B cell (primary cell): Measurements from ENCODE around the gene MAP10. TPM values are rescaled to one million over a fixed set of nuclear protein-coding genes. Genes with fewer than 3 reads are reported as not detected.

ENCODE experiments used
- ATAC-seq: fragments of 200-7000 bp; cut with Tn5 transposase; one replicate; pipeline ENCODE4 v1.10.0; 2021; ENCODE audit warnings: low read depth, mild to moderate bottlenecking, moderate number of reproducible peaks, moderate library complexity
- CTCF ChIA-PET: fragments of 350-600 bp; sonication (Branson Sonifier 250); formaldehyde crosslinking; loops from one replicate; lab custom pipeline; 2021; ENCODE audit warnings: antibody characterized with exemption, inconsistent platforms; lab: Charles Lee
- POLR2A ChIA-PET: fragments of 350-600 bp; sonication (Branson Sonifier 250); formaldehyde crosslinking; loops from one replicate; lab custom pipeline; 2021; ENCODE audit warnings: antibody characterized with exemption; lab: Charles Lee
- DNase-seq: peaks from one replicate; pipeline ENCODE4 v3.0.0; 2013
- H2AFZ ChIP-seq: 2 replicates; pipeline ENCODE4 v1.6.1; 2012; ENCODE audit warnings: mild to moderate bottlenecking, low read depth, low read length; ENCODE audit not compliant: insufficient read depth, poor library complexity, severe bottlenecking
- H3K27ac ChIP-seq, 2 donors: 1 replicate in 1 of 2; 2 replicates in 1 of 2; pipeline ENCODE4 v1.5.1; 2012 to 2013; ENCODE audit warnings: low read length in 2 of 2, mild to moderate bottlenecking in 2 of 2, moderate library complexity in 1 of 2
- H3K27me3 ChIP-seq, 4 experiments: fragments of 200-600 bp in 1 of 4; sonication (generic) in 1 of 4; replicated peaks in 1 of 4; 1 replicate in 2 of 4; 2 replicates in 2 of 4; pipeline versions ENCODE4 v1.6.1 to v1.7.0; 2013 to 2016; ENCODE audit warnings: low read length in 3 of 4, mild to moderate bottlenecking in 2 of 4, mixed read lengths in 1 of 4, moderate library complexity in 1 of 4; ENCODE audit not compliant: insufficient read depth in 4 of 4, control insufficient read depth in 3 of 4; ENCODE audit errors: control extremely low read depth in 1 of 4
- H3K36me3 ChIP-seq, 2 experiments: replicated peaks in 1 of 2; 1 replicate in 1 of 2; 2 replicates in 1 of 2; pipeline versions ENCODE4 v1.6.1 to v1.7.1; 2013; ENCODE audit warnings: low read length in 1 of 2; ENCODE audit not compliant: insufficient read depth in 2 of 2, control insufficient read depth in 1 of 2; ENCODE audit errors: control extremely low read depth in 1 of 2, extremely low read depth in 1 of 2
- H3K4me1 ChIP-seq, 2 donors: fragments of 200-600 bp in 1 of 2; sonication (generic) in 1 of 2; 1 replicate in 1 of 2; 2 replicates in 1 of 2; pipeline versions ENCODE4 v1.5.1 to v1.6.1; 2013 to 2017; ENCODE audit warnings: low read length in 2 of 2; ENCODE audit not compliant: control insufficient read depth in 2 of 2, insufficient read depth in 2 of 2
- H3K4me2 ChIP-seq: replicated peaks from 2 replicates; pipeline ENCODE3; 2012; ENCODE audit warnings: mild to moderate bottlenecking, low read depth, low read length; ENCODE audit not compliant: poor library complexity, severe bottlenecking
- H3K4me3 ChIP-seq, 5 experiments: fragments of 200-600 bp in 1 of 5; sonication (generic) in 1 of 5; 1 replicate in 3 of 5; 2 replicates in 2 of 5; pipeline versions ENCODE4 v1.5.1 to v1.7.0; 2011 to 2016; ENCODE audit warnings: low read length in 4 of 5, mild to moderate bottlenecking in 4 of 5, low read depth in 2 of 5, control low read depth in 1 of 5, moderate library complexity in 1 of 5; ENCODE audit not compliant: insufficient read depth in 1 of 5; ENCODE audit errors: control extremely low read depth in 1 of 5, extremely low read depth in 1 of 5
- H3K79me2 ChIP-seq: fragments of 200-600 bp; sonication (generic); one replicate; pipeline ENCODE4 v1.6.0; 2016; ENCODE audit warnings: low read length; ENCODE audit not compliant: control insufficient read depth, insufficient read depth
- H3K9ac ChIP-seq: fragments of 200-600 bp; sonication (generic); 2 replicates; pipeline ENCODE4 v1.6.1; 2017; ENCODE audit warnings: mild to moderate bottlenecking, low read length, moderate library complexity
- H3K9me3 ChIP-seq, 3 donors: one replicate each; pipeline versions ENCODE4 v1.6.1 to v1.7.1; 2013; ENCODE audit warnings: low read length in 2 of 3; ENCODE audit not compliant: control insufficient read depth in 2 of 3, insufficient read depth in 1 of 3; ENCODE audit errors: control extremely low read depth in 1 of 3
- H4K20me1 ChIP-seq: 2 replicates; pipeline ENCODE4 v1.6.0; 2012; ENCODE audit warnings: mild to moderate bottlenecking, low read length; ENCODE audit not compliant: insufficient read depth, control insufficient read depth, poor library complexity, severe bottlenecking
- H3K27ac Mint-ChIP-seq: one replicate; pipeline ENCODE4 v1.8.0; 2021; ENCODE audit warnings: mixed read lengths
- H3K27me3 Mint-ChIP-seq: one replicate; pipeline ENCODE4 v1.8.0; 2021; ENCODE audit warnings: mixed read lengths
- H3K4me1 Mint-ChIP-seq: one replicate; pipeline ENCODE4 v1.8.0; 2021; ENCODE audit warnings: mixed read lengths
- H3K4me3 Mint-ChIP-seq: one replicate; pipeline ENCODE4 v1.8.0; 2021; ENCODE audit warnings: mixed read lengths
- H3K9me3 Mint-ChIP-seq: one replicate; pipeline ENCODE4 v1.8.0; 2022; ENCODE audit warnings: mixed read lengths; ENCODE audit not compliant: insufficient read depth
- EZH2 ChIP-seq: IDR thresholded peaks from 2 replicates; pipeline ENCODE4 v1.6.1; 2012; ENCODE audit warnings: borderline replicate concordance, low read depth, mild to moderate bottlenecking, moderate library complexity, low read length; ENCODE audit not compliant: insufficient read depth, poor library complexity, severe bottlenecking
- WGBS: methylation state at CpG from one replicate; pipeline ENCODE4 v1.1.5; 2013; ENCODE audit warnings: missing lambda C conversion rate; ENCODE audit not compliant: insufficient coverage; 5-methylcytosine and 5-hydroxymethylcytosine counted together
- intact Hi-C: fragments of 100-400 bp; cut with micrococcal nuclease; formaldehyde crosslinking; loops from one replicate; pipeline ENCODE4 v1.10.0; 2022
- polyA plus RNA-seq: library from polyadenylated mRNA; depleted of rRNA; stranded (reverse); fragments of >200 nt; gene quantifications from 2 replicates; pipeline ENCODE4 v1.2.3, GENCODE V29; 2012
- total RNA-seq, 2 donors: library from RNA; stranded (reverse); fragments of 120-200 nt in 1 of 2; gene quantifications; 1 replicate in 1 of 2; 2 replicates in 1 of 2; pipeline versions ENCODE4 v1.2.3 to v1.2.4, GENCODE V29; 2013 to 2022
- TF ChIP-seq, protein P1 (sequence below): fragments of 200-600 bp; IDR thresholded peaks from one replicate; pipeline ENCODE4 v1.8.0; 2022; ENCODE audit warnings: antibody characterized with exemption, mild to moderate bottlenecking

Gene MAP10
- total and polyA plus RNA-seq, 2 donors (not counting 1 experiment from before 2014, with no cell fraction given), result 0.60 to 1.9 TPM

DNA sequence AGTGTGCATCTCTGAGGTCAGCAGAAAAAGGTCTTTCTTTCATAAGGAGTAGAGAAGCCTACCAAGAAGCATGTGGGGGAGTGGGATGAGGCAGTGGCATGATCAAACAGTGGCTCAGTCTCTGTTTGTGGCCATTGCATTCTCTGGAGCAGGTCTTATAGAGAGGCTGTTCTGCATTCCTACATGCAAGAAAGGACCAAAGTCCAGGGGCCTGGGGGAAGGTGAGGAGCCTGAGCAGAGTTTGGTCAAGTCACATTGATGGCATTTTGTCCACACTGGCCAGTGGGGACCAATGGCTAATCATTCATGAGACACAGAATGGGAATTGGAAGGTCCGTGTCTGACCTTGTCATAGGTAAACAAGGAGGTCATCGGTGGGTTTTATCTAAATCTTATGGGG is 25.4 kb downstream of the MAP10 start:
- no peak overlapping the region for H3K27ac Mint-ChIP-seq
- peaks cover 0 to 6% (median 0%) of the 10 kb centered on the region in 4 experiments for H3K27me3 ChIP-seq
- no peaks in the 10 kb centered on the region for H3K79me2 ChIP-seq
- H3K27ac ChIP-seq, result no peak overlapping the region
- H3K4me3 ChIP-seq, result no peak overlapping the region
- DNase-seq, result no peak
- H3K36me3 ChIP-seq, result no peaks in the 10 kb centered on the region
- WGBS, result 100% methylated on average over 2 of the region's 2 CpGs
- CTCF ChIA-PET, result no interaction called here
- no peak for ATAC-seq
- TF ChIP-seq, protein P1, sequence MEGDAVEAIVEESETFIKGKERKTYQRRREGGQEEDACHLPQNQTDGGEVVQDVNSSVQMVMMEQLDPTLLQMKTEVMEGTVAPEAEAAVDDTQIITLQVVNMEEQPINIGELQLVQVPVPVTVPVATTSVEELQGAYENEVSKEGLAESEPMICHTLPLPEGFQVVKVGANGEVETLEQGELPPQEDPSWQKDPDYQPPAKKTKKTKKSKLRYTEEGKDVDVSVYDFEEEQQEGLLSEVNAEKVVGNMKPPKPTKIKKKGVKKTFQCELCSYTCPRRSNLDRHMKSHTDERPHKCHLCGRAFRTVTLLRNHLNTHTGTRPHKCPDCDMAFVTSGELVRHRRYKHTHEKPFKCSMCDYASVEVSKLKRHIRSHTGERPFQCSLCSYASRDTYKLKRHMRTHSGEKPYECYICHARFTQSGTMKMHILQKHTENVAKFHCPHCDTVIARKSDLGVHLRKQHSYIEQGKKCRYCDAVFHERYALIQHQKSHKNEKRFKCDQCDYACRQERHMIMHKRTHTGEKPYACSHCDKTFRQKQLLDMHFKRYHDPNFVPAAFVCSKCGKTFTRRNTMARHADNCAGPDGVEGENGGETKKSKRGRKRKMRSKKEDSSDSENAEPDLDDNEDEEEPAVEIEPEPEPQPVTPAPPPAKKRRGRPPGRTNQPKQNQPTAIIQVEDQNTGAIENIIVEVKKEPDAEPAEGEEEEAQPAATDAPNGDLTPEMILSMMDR, result no peak
- TF ChIP-seq EZH2, result no peak
- no peaks in the 10 kb centered on the region for H4K20me1 ChIP-seq
- no peaks in the 10 kb centered on the region for H3K4me1 Mint-ChIP-seq
- H3K4me1 ChIP-seq, result no peaks in the 10 kb centered on the region
- H2AFZ ChIP-seq, result no peak overlapping the region
- no peak overlapping the region for H3K4me3 Mint-ChIP-seq
- intact Hi-C loops, result no loop called here
- H3K4me2 ChIP-seq, result no peak overlapping the region
- H3K27me3 Mint-ChIP-seq, result peaks cover 30% of the 10 kb centered on the region
- no peak overlapping the region for H3K9ac ChIP-seq
- H3K9me3 ChIP-seq, result peaks cover 0 to 3% (median 0%) of the 10 kb centered on the region in 3 donors
- POLR2A ChIA-PET, result no interaction called here
- no peaks in the 10 kb centered on the region for H3K9me3 Mint-ChIP-seq

DNA sequence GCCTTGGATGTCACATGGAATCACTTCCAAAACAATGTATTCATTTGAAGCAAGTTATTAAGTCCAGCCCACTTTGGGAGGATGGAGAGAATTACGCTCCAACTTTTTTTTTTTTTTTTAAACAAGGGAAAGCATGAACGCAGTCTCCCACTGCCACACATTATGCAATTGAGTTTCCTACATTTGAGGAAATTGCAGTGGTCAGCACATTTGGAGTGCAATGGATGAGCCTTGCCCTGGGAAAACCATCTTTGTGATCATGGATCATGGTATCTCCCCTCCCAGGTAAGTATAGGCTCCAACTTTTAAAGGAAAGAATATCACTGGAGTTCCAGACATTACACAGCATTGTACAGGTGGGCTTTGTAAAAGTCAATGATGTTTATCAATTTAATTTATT is 26.7 kb downstream of the MAP10 start:
- intact Hi-C loops, result no loop called here
- WGBS, result no CpG with 5 or more reads among the region's 2 CpGs
- H3K27me3 ChIP-seq, result peaks cover 0 to 6% (median 0%) of the 10 kb centered on the region in 4 experiments
- no peaks in the 10 kb centered on the region for H3K9me3 ChIP-seq
- no peaks in the 10 kb centered on the region for H3K4me1 Mint-ChIP-seq
- H3K36me3 ChIP-seq, result no peaks in the 10 kb centered on the region
- H3K27ac Mint-ChIP-seq, result no peak overlapping the region
- no peak overlapping the region for H3K27ac ChIP-seq
- no peak overlapping the region for H3K4me3 ChIP-seq
- POLR2A ChIA-PET, result no interaction called here
- TF ChIP-seq EZH2, result no peak
- TF ChIP-seq, protein P1, result no peak
- H3K4me2 ChIP-seq, result no peak overlapping the region
- H3K27me3 Mint-ChIP-seq, result peaks cover 36% of the 10 kb centered on the region
- ATAC-seq (no peak), DNase-seq (no peak)
- CTCF ChIA-PET, result no interaction called here
- H3K4me1 ChIP-seq, result no peaks in the 10 kb centered on the region
- H3K9me3 Mint-ChIP-seq, result no peaks in the 10 kb centered on the region
- no peak overlapping the region for H3K9ac ChIP-seq
- no peaks in the 10 kb centered on the region for H4K20me1 ChIP-seq
- H3K79me2 ChIP-seq, result no peaks in the 10 kb centered on the region
- no peak overlapping the region for H2AFZ ChIP-seq
- no peak overlapping the region for H3K4me3 Mint-ChIP-seq
